GM18517 (cell line): ENCODE measurements around the gene NAA80.
"Not testable (repeated sequence)": the region's sequence is repeated elsewhere in the genome, so short reads cannot be mapped to it uniquely, and the experiment has no call there.

Experiments used
- ATAC-seq: cut with Tn5 transposase; IDR thresholded peaks from one replicate; pipeline ENCODE4 v1.9.1; 2021; ENCODE audit warnings: mild to moderate bottlenecking, moderate library complexity; ENCODE audit not compliant: unreplicated experiment

The NAA80 gene

GRCh38 chr3:50292159-50293078, 6.8 kb downstream of the NAA80 start, which contains the start of gene IFRD2:
Gene IFRD2, minus strand, starts transcription at chr3:50292429. Its CDS starts 155 bp downstream, at chr3:50292274.
- peak; percentile 91 for ATAC-seq

GRCh38 chr3:50290161-50290641, 9.0 kb downstream of the NAA80 start:
- no peak for ATAC-seq

- ATAC-seq, result no peak
Measured at GRCh38 chr3:50289130-50289529, 10.1 kb downstream of the NAA80 start.

GRCh38 chr3:50288387-50289007, 10.7 kb downstream of the NAA80 start:
- ATAC-seq, result no peak

GRCh38 chr3:50287262-50287661, 11.9 kb downstream of the NAA80 start:
- ATAC-seq, result no peak

GRCh38 chr3:50286322-50287227, 12.6 kb downstream of the NAA80 start:
- ATAC-seq, result no peak

GRCh38 chr3:50284121-50284520, 15.1 kb downstream of the NAA80 start:
- not testable (repeated sequence) for ATAC-seq

GRCh38 chr3:50279255-50280016, 19.8 kb downstream of the NAA80 start:
- ATAC-seq, result no peak

GRCh38 chr3:50278880-50279224, 20.4 kb downstream of the NAA80 start, which contains the start of gene LSMEM2:
Gene LSMEM2, plus strand, starts transcription at chr3:50279087. Its CDS starts 27 bp downstream, at chr3:50279114.
- ATAC-seq, result no peak

GRCh38 chr3:50278123-50278879, 20.9 kb downstream of the NAA80 start:
- ATAC-seq, result no peak

GRCh38 chr3:50276762-50277101, 22.5 kb downstream of the NAA80 start:
- no peak for ATAC-seq

- no peak for ATAC-seq
Measured at GRCh38 chr3:50275996-50276761, 23.0 kb downstream of the NAA80 start.

- no peak for ATAC-seq
Measured at GRCh38 chr3:50275141-50275995, 23.8 kb downstream of the NAA80 start.

GRCh38 chr3:50274371-50275104, 24.7 kb downstream of the NAA80 start:
- ATAC-seq, result no peak

- no peak for ATAC-seq
Measured at GRCh38 chr3:50273689-50274065, 25.5 kb downstream of the NAA80 start.

GRCh38 chr3:50272911-50273688, 26.1 kb downstream of the NAA80 start:
- peak; percentile 88 for ATAC-seq
